ENCODE measurements around the gene PLCXD1.
"Not testable (repeated sequence)": the region's sequence is repeated elsewhere in the genome, so short reads cannot be mapped to it uniquely, and the experiment has no call there.

The PLCXD1 gene, protein sequence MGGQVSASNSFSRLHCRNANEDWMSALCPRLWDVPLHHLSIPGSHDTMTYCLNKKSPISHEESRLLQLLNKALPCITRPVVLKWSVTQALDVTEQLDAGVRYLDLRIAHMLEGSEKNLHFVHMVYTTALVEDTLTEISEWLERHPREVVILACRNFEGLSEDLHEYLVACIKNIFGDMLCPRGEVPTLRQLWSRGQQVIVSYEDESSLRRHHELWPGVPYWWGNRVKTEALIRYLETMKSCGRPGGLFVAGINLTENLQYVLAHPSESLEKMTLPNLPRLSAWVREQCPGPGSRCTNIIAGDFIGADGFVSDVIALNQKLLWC

GRCh38 chrX:281166-281999, at the start of gene PLCXD1:
TSS of gene PLCXD1 (plus strand) at chrX:281381. CDS start at chrX:284188, 2,807 bp downstream.
- Histone ChIP-seq H3K4me3 (ENCODE audit: low read depth in 1 of 5, low read length in 5 of 5) (peak within 1 kb of the TSS in 2 of 5 donors; percentile 22 to 29), H3K27ac (ENCODE audit: low read depth, low read length) (no peak within 1 kb of the TSS), H3K36me3 (ENCODE audit: control insufficient read depth in 5 of 5, insufficient read depth in 5 of 5, low read length in 5 of 5) (peaks cover 0 to 24% (median 22%) of the 10 kb centered on the region in 5 donors), H3K9me3 (ENCODE audit: control insufficient read depth in 5 of 5, low read length in 5 of 5) (peaks cover 0 to 2% (median 0%) of the 10 kb centered on the region in 5 donors), H3K4me1 (ENCODE audit: control insufficient read depth in 5 of 5, insufficient read depth in 5 of 5, low read length in 5 of 5) (peaks cover 0 to 28% (median 12%) of the 10 kb centered on the region in 5 donors), H3K9ac (ENCODE audit: low read length in 5 of 5) (no peak within 1 kb of the TSS), H3K27me3 (ENCODE audit: control insufficient read depth in 5 of 5, insufficient read depth in 4 of 5, low read length in 5 of 5) (no peaks in the 10 kb centered on the region)

DNA sequence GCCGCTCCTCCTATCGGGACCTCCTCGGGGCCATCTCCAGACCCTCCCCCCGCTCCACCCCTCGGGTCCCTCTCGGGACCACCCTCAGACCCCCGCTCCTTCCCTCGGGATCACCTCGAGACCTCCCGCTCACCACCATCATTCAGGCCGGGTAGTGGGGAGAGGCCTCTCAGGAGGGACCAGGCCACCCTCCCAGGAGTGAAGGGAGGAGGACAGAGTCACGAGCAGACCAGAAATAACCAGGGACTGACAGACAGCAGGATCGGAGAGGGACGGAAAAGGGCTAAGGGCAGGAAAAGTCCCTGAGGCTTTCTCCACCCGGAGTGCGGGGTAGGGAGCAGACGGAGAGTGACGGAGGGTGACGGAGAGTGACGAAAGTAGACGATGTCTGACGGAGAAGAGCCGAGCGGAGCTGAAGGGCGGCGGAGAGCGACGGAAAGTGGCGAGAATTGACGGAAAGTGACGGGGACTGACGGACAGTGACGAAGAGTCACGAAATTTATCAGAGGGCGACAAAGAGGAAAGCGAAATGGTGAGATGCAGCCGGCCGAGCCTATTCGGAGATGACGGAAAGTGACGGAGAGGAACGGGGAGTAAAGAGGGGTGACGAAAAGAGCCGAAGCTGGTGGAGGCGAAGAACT, 49.4 kb upstream of the PLCXD1 start:
- not testable (repeated sequence) for H3K4me3 ChIP-seq (ENCODE audit: low read depth in 1 of 5, low read length in 5 of 5); H3K27ac ChIP-seq (ENCODE audit: low read depth, low read length); H3K4me1 ChIP-seq (ENCODE audit: control insufficient read depth in 5 of 5, insufficient read depth in 5 of 5, low read length in 5 of 5); H3K27me3 ChIP-seq (ENCODE audit: control insufficient read depth in 5 of 5, insufficient read depth in 4 of 5, low read length in 5 of 5); H3K9ac ChIP-seq (ENCODE audit: low read length in 5 of 5); H3K9me3 ChIP-seq (ENCODE audit: control insufficient read depth in 5 of 5, low read length in 5 of 5); H3K36me3 ChIP-seq (ENCODE audit: control insufficient read depth in 5 of 5, insufficient read depth in 5 of 5, low read length in 5 of 5)

GRCh38 chrX:232278-232655, 48.9 kb upstream of the PLCXD1 start:
- H3K36me3 ChIP-seq (ENCODE audit: control insufficient read depth in 5 of 5, insufficient read depth in 5 of 5, low read length in 5 of 5); H3K9me3 ChIP-seq (ENCODE audit: control insufficient read depth in 5 of 5, low read length in 5 of 5); H3K27ac ChIP-seq (ENCODE audit: low read depth, low read length); H3K27me3 ChIP-seq (ENCODE audit: control insufficient read depth in 5 of 5, insufficient read depth in 4 of 5, low read length in 5 of 5); H3K9ac ChIP-seq (ENCODE audit: low read length in 5 of 5); H3K4me1 ChIP-seq (ENCODE audit: control insufficient read depth in 5 of 5, insufficient read depth in 5 of 5, low read length in 5 of 5); H3K4me3 ChIP-seq (ENCODE audit: low read depth in 1 of 5, low read length in 5 of 5): not testable (repeated sequence)

GRCh38 chrX:236201-236600, 45.0 kb upstream of the PLCXD1 start:
- H3K4me1 ChIP-seq (ENCODE audit: control insufficient read depth in 5 of 5, insufficient read depth in 5 of 5, low read length in 5 of 5); H3K9me3 ChIP-seq (ENCODE audit: control insufficient read depth in 5 of 5, low read length in 5 of 5): not testable (repeated sequence)

GRCh38 chrX:250965-251364, 30.2 kb upstream of the PLCXD1 start:
- Histone ChIP-seq H3K9me3 (ENCODE audit: control insufficient read depth in 5 of 5, low read length in 5 of 5) (peaks cover 0 to 3% (median 0%) of the 10 kb centered on the region in 5 donors), H3K9ac (ENCODE audit: low read length in 5 of 5) (no peak overlapping the region), H3K4me1 (ENCODE audit: control insufficient read depth in 5 of 5, insufficient read depth in 5 of 5, low read length in 5 of 5) (no peaks in the 10 kb centered on the region), H3K4me3 (ENCODE audit: low read depth in 1 of 5, low read length in 5 of 5) (no peak overlapping the region), H3K36me3 (ENCODE audit: control insufficient read depth in 5 of 5, insufficient read depth in 5 of 5, low read length in 5 of 5) (no peaks in the 10 kb centered on the region), H3K27ac (ENCODE audit: low read depth, low read length) (no peak overlapping the region), H3K27me3 (ENCODE audit: control insufficient read depth in 5 of 5, insufficient read depth in 4 of 5, low read length in 5 of 5) (no peaks in the 10 kb centered on the region)

More at GRCh38 chrX:236201-236600, 45.0 kb upstream of the PLCXD1 start:
- H3K36me3 ChIP-seq (ENCODE audit: control insufficient read depth in 5 of 5, insufficient read depth in 5 of 5, low read length in 5 of 5); H3K27me3 ChIP-seq (ENCODE audit: control insufficient read depth in 5 of 5, insufficient read depth in 4 of 5, low read length in 5 of 5); H3K9ac ChIP-seq (ENCODE audit: low read length in 5 of 5); H3K4me3 ChIP-seq (ENCODE audit: low read depth in 1 of 5, low read length in 5 of 5); H3K27ac ChIP-seq (ENCODE audit: low read depth, low read length): not testable (repeated sequence)

GRCh38 chrX:251396-252243, 29.6 kb upstream of the PLCXD1 start:
- not testable (repeated sequence) for H3K9ac ChIP-seq (ENCODE audit: low read length in 5 of 5); H3K9me3 ChIP-seq (ENCODE audit: control insufficient read depth in 5 of 5, low read length in 5 of 5); H3K27me3 ChIP-seq (ENCODE audit: control insufficient read depth in 5 of 5, insufficient read depth in 4 of 5, low read length in 5 of 5); H3K36me3 ChIP-seq (ENCODE audit: control insufficient read depth in 5 of 5, insufficient read depth in 5 of 5, low read length in 5 of 5); H3K27ac ChIP-seq (ENCODE audit: low read depth, low read length); H3K4me3 ChIP-seq (ENCODE audit: low read depth in 1 of 5, low read length in 5 of 5); H3K4me1 ChIP-seq (ENCODE audit: control insufficient read depth in 5 of 5, insufficient read depth in 5 of 5, low read length in 5 of 5)

DNA sequence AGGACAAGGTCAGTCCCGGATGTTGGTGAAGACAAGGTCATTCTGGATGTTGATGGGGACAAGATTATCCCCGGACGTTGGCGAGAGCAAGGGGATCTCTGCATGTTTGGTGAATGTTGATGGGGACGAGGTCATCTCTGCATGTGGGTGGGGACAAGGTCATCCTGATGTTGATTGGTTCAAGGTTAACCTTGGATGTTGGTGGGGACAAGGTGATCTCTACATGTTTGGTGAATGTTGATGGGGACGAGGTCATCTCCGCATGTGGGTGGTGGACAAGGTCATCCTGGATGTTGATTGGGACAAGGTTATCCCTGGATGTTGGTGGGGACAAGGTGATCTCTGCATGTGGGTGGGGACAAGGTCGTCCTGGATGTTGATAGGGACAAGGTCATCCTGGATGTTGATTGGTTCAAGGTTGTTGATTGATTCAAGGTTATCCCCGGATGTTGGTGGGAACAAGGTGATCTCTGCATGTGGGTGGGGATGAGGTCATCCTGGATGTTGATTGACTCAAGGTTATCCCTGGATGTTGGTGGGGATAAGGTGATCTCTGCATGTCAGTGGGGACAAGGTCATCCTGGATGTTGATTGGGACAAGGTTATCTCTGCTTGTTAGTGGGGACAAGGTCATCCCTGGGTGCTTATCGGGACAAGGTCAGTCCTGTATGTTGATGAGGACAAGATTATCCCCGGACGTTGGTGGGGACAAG, 28.8 kb upstream of the PLCXD1 start:
- no peak overlapping the region for H3K4me3 ChIP-seq (ENCODE audit: low read depth in 1 of 5, low read length in 5 of 5)
- H3K27me3 ChIP-seq (ENCODE audit: control insufficient read depth in 5 of 5, insufficient read depth in 4 of 5, low read length in 5 of 5): no peaks in the 10 kb centered on the region
- no peak overlapping the region for H3K27ac ChIP-seq (ENCODE audit: low read depth, low read length)
- H3K9ac ChIP-seq (ENCODE audit: low read length in 5 of 5): no peak overlapping the region
- H3K4me1 ChIP-seq (ENCODE audit: control insufficient read depth in 5 of 5, insufficient read depth in 5 of 5, low read length in 5 of 5): no peaks in the 10 kb centered on the region
- H3K9me3 ChIP-seq (ENCODE audit: control insufficient read depth in 5 of 5, low read length in 5 of 5): peaks cover 0 to 3% (median 0%) of the 10 kb centered on the region in 5 donors
- H3K36me3 ChIP-seq (ENCODE audit: control insufficient read depth in 5 of 5, insufficient read depth in 5 of 5, low read length in 5 of 5): no peaks in the 10 kb centered on the region

- no peak overlapping the region for H3K4me3 ChIP-seq (ENCODE audit: low read depth in 1 of 5, low read length in 5 of 5)
- H3K27me3 ChIP-seq (ENCODE audit: control insufficient read depth in 5 of 5, insufficient read depth in 4 of 5, low read length in 5 of 5): no peaks in the 10 kb centered on the region
- H3K4me1 ChIP-seq (ENCODE audit: control insufficient read depth in 5 of 5, insufficient read depth in 5 of 5, low read length in 5 of 5): no peaks in the 10 kb centered on the region
- no peak overlapping the region for H3K9ac ChIP-seq (ENCODE audit: low read length in 5 of 5)
- no peak overlapping the region for H3K27ac ChIP-seq (ENCODE audit: low read depth, low read length)
- no peaks in the 10 kb centered on the region for H3K36me3 ChIP-seq (ENCODE audit: control insufficient read depth in 5 of 5, insufficient read depth in 5 of 5, low read length in 5 of 5)
- peaks cover 0 to 3% (median 0%) of the 10 kb centered on the region in 5 donors for H3K9me3 ChIP-seq (ENCODE audit: control insufficient read depth in 5 of 5, low read length in 5 of 5)
Observed at GRCh38 chrX:252957-253291, 28.3 kb upstream of the PLCXD1 start.

All from subcutaneous abdominal adipose tissue (tissue), 5 donors.